Panc1 (cell line): ENCODE results near the gene ELMOD1. TPM values are rescaled to one million over a fixed set of nuclear protein-coding genes. Genes with fewer than 3 reads are reported as not detected.

Experiments
- ATAC-seq: fragments of 200-7000 bp; cut with Tn5 transposase; 2 replicates; pipeline ENCODE4 v1.9.1; 2020; ENCODE audit warnings: mild to moderate bottlenecking, moderate library complexity
- BruUV-seq: library from RNA; stranded (reverse); fragments of 400-500 nt; replicated peaks from 2 replicates; lab custom pipeline; 2021; lab: Mats Ljungman, UMichigan
- CTCF ChIA-PET: fragments of 300-600 bp; sonication (Branson Sonifier 250); formaldehyde crosslinking; loops from one replicate; lab custom pipeline; 2022; ENCODE audit warnings: antibody characterized with exemption; lab: Charles Lee
- POLR2A ChIA-PET: fragments of 300-600 bp; sonication (Branson Sonifier 250); formaldehyde crosslinking; loops from one replicate; lab custom pipeline; 2022; ENCODE audit warnings: antibody characterized with exemption; lab: Charles Lee
- DNase-seq: peaks from one replicate; pipeline ENCODE4 v3.0.0-alpha.2; 2010; ENCODE audit warnings: low read depth, low spot score
- H3K27ac ChIP-seq: 2 replicates; pipeline ENCODE4 v1.5.1; 2011; ENCODE audit warnings: mild to moderate bottlenecking, low read length, inconsistent platforms
- H3K27me3 ChIP-seq: fragments of 200-500 bp; sonication (Bioruptor generic); 2 replicates; pipeline ENCODE4 v1.6.0; 2014; ENCODE audit warnings: low read length, inconsistent platforms; ENCODE audit not compliant: control insufficient read depth, insufficient read depth
- H3K36me3 ChIP-seq: fragments of 200-500 bp; sonication (Bioruptor generic); 2 replicates; pipeline ENCODE4 v1.5.1; 2014; ENCODE audit warnings: inconsistent platforms, mild to moderate bottlenecking, low read length, moderate library complexity; ENCODE audit not compliant: control insufficient read depth, insufficient read depth
- H3K4me1 ChIP-seq: 2 replicates; pipeline ENCODE4 v1.5.1; 2011; ENCODE audit warnings: inconsistent platforms, mild to moderate bottlenecking, low read length, moderate library complexity; ENCODE audit not compliant: control insufficient read depth, insufficient read depth
- H3K4me3 ChIP-seq, 2 experiments: 2 replicates each; pipeline ENCODE4 v1.5.1; 2011 to 2012; ENCODE audit warnings: low read depth in 2 of 2, low read length in 2 of 2, mild to moderate bottlenecking in 2 of 2, inconsistent platforms in 1 of 2, moderate library complexity in 1 of 2
- H3K9me3 ChIP-seq: fragments of 200-500 bp; sonication (Bioruptor generic); 2 replicates; pipeline ENCODE4 v1.5.1; 2014; ENCODE audit warnings: low read depth, mild to moderate bottlenecking, inconsistent platforms, low read length, moderate library complexity; ENCODE audit not compliant: control insufficient read depth, insufficient read depth
- CTCF ChIP-seq: fragments of 450-650 bp; IDR thresholded peaks from 2 replicates; pipeline ENCODE4 v1.5.1; 2017; ENCODE audit warnings: mild to moderate bottlenecking
- POLR2AphosphoS5 ChIP-seq: IDR thresholded peaks from 2 replicates; pipeline ENCODE4 v1.6.1; 2012; ENCODE audit warnings: mild to moderate bottlenecking, low read depth, low read length, moderate library complexity
- REST ChIP-seq, 2 experiments: IDR thresholded peaks; 2 replicates each; pipeline ENCODE4 v1.6.1; 2011 to 2012; ENCODE audit warnings: low read depth in 2 of 2, control low read depth in 1 of 2, low read length in 1 of 2, mild to moderate bottlenecking in 1 of 2, moderate library complexity in 1 of 2; ENCODE audit not compliant: insufficient read depth in 1 of 2
- SIN3A ChIP-seq: IDR thresholded peaks from 2 replicates; pipeline ENCODE4 v1.6.1; 2012; ENCODE audit warnings: low read depth, mild to moderate bottlenecking, low read length, moderate library complexity, borderline replicate concordance; ENCODE audit not compliant: insufficient read depth
- TCF7L2 ChIP-seq: IDR thresholded peaks from 2 replicates; pipeline ENCODE4 v1.6.1; 2011; ENCODE audit warnings: mild to moderate bottlenecking, low read depth, low read length, inconsistent platforms
- in situ Hi-C: cut with HindIII; loops from 2 replicates; pipeline ENCODE4 v1.10.0; 2016; ENCODE audit warnings: low sequenced_read_pairs, low pct_unique_long_range_greater_than_20kb
- intact Hi-C: fragments of 100-400 bp; cut with micrococcal nuclease; formaldehyde crosslinking; loops from one replicate; pipeline ENCODE4 v1.10.0; 2022; ENCODE audit not compliant: unreplicated experiment
- total RNA-seq: library from RNA; stranded (reverse); gene quantifications from one replicate; pipeline ENCODE4 v1.2.1, GENCODE V29; 2021; ENCODE audit not compliant: unreplicated experiment

ELMOD1 gene
- total RNA-seq, 1 experiment from 2014 or later = 2.1 TPM

GRCh38 chr11:107708792-107709191, 117.8 kb downstream of the ELMOD1 start:
- Histone ChIP-seq H3K4me1 (no peaks in the 10 kb centered on the region), H3K4me3 (no peak overlapping the region), H3K36me3 (no peaks in the 10 kb centered on the region), H3K9me3 (no peaks in the 10 kb centered on the region), H3K27ac (no peak overlapping the region), H3K27me3 (no peaks in the 10 kb centered on the region; the same call in 1 of the 2 replicates)
- TF ChIP-seq POLR2AphosphoS5 = no peak
- DNase-seq (no peak), ATAC-seq (no peak)
- intact Hi-C loops (no loop called here), in situ Hi-C loops (no loop called here)
- ChIA-PET POLR2A (no interaction called here), CTCF (no interaction called here)
- no TSS peak for BruUV-seq

GRCh38 chr11:107710301-107710700, 119.4 kb downstream of the ELMOD1 start:
- no peak for DNase-seq
- intact Hi-C loops (no loop called here), in situ Hi-C loops (no loop called here)
- Histone ChIP-seq H3K27ac (no peak overlapping the region), H3K4me3 (no peak overlapping the region), H3K9me3 (no peaks in the 10 kb centered on the region), H3K27me3 (no peaks in the 10 kb centered on the region; the same call in 1 of the 2 replicates), H3K4me1 (no peaks in the 10 kb centered on the region), H3K36me3 (no peaks in the 10 kb centered on the region)
- ChIA-PET POLR2A (no interaction called here), CTCF (no interaction called here)
- no TSS peak for BruUV-seq
- TF ChIP-seq REST (IDR thresholded peaks at IDR 0.05; ENCODE audit: insufficient read depth in 1 of 2, low read depth in 2 of 2, low read length in 1 of 2) = no peak
- TF ChIP-seq SIN3A = no peak
- TF ChIP-seq TCF7L2 = no peak
- TF ChIP-seq CTCF = no peak
- TF ChIP-seq POLR2AphosphoS5 = no peak
- no peak for ATAC-seq

- ChIA-PET POLR2A (interaction anchor here (0.5 kb wide), 1 partner anchor 96 kb away, joined by 4 read pairs; no protein-coding TSS in a partner anchor), CTCF (no interaction called here)
- DNase-seq (no peak), ATAC-seq (no peak)
- H3K4me3 ChIP-seq = no peak within 1 kb of the TSS
- H3K27me3 ChIP-seq = no peaks in the 10 kb centered on the region; the same call in 1 of the 2 replicates
- intact Hi-C loops = no loop called here
- no peaks in the 10 kb centered on the region for H3K36me3 ChIP-seq
- H3K4me1 ChIP-seq = no peaks in the 10 kb centered on the region
- no peak within 1 kb of the TSS for H3K27ac ChIP-seq
- TF ChIP-seq TCF7L2 (no peak), CTCF (no peak), REST (IDR thresholded peaks at IDR 0.05; ENCODE audit: insufficient read depth in 1 of 2, low read depth in 2 of 2, low read length in 1 of 2) (no peak), SIN3A (no peak)
- BruUV-seq = no TSS peak
- H3K9me3 ChIP-seq = no peaks in the 10 kb centered on the region
- in situ Hi-C loops = no loop called here
Measured at GRCh38 chr11:107711861-107712755, 121.2 kb downstream of the ELMOD1 start, which contains the start of gene SLN. SLN (minus strand) TSS chr11:107712056.
